Measurements from ENCODE around the gene OXER1. TPM values are rescaled to one million over a fixed set of nuclear protein-coding genes. Genes with fewer than 3 reads are reported as not detected.
A peak's percentile ranks its signal among the peaks of the same experiment; 100 is the strongest.

Gene OXER1
- total RNA-seq, 8 experiments from 2014 or later, result 0.11 to 2.9 (median 0.63) TPM

- H3K27ac ChIP-seq, result no peak overlapping the region
- in situ Hi-C loops (cut with MboI; ENCODE audit: low pct_unique_long_range_greater_than_20kb in 2 of 9, low sequenced_read_pairs in 9 of 9, unreplicated experiment in 9 of 9), result no loop called here
- 0 to 93% (median 59%) methylated on average over 1 to 3 of the region's 4 CpGs; no CpG with 5 or more reads in 2 of the 10 experiments for WGBS, 10 experiments
- no peak overlapping the region for H3K4me3 ChIP-seq
- ATAC-seq (replicated peaks in 6 of 8), result peak in 3 of 8 experiments; percentile 32 to 80 (median 45)
- no peaks in the 10 kb centered on the region for H3K4me1 ChIP-seq (replicated peaks in 1 of 2)
These were observed 37.4 kb upstream of the OXER1 start for GRCh38 chr2:42801381-42801780.

DNA sequence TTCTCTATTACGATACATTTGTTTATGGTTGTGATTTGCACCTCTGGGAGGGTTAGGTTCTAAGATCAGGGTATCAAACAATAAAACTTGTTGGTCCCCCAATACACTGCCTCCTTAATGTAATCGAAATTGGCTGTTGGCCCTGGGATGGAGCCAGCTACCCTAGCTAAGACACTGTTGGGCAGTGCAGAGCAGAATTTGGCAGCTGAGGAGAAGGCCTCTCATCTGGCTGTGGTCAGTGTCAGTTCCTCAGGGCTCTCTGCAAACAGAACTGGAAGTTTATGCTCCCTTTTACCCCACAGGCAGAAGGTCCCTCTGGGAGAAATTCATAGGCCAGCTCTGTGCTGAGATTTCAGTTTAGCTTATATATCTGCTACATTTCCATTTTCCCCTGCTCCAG lies 37.0 kb upstream of the OXER1 start:
- 0 to 100% (median 90%) methylated on average over 1 to 2 of the region's 2 CpGs; no CpG with 5 or more reads in 3 of the 10 experiments for WGBS, 10 experiments
- in situ Hi-C loops (cut with MboI; ENCODE audit: low pct_unique_long_range_greater_than_20kb in 2 of 9, low sequenced_read_pairs in 9 of 9, unreplicated experiment in 9 of 9), result no loop called here
- Histone ChIP-seq H3K27ac (no peak overlapping the region), H3K4me3 (no peak overlapping the region), H3K4me1 (replicated peaks in 1 of 2) (no peaks in the 10 kb centered on the region)
- ATAC-seq (replicated peaks in 6 of 8), result peak in 3 of 8 experiments; percentile 53 to 77 (median 62)

GRCh38 chr2:42800461-42800962 lies 36.6 kb upstream of the OXER1 start:
- no peak for ATAC-seq (replicated peaks in 6 of 8)
- in situ Hi-C loops (cut with MboI; ENCODE audit: low pct_unique_long_range_greater_than_20kb in 2 of 9, low sequenced_read_pairs in 9 of 9, unreplicated experiment in 9 of 9), result no loop called here
- 60 to 100% (median 92%) methylated on average over 1 to 4 of the region's 4 CpGs; no CpG with 5 or more reads in 1 of the 10 experiments for WGBS, 10 experiments

DNA sequence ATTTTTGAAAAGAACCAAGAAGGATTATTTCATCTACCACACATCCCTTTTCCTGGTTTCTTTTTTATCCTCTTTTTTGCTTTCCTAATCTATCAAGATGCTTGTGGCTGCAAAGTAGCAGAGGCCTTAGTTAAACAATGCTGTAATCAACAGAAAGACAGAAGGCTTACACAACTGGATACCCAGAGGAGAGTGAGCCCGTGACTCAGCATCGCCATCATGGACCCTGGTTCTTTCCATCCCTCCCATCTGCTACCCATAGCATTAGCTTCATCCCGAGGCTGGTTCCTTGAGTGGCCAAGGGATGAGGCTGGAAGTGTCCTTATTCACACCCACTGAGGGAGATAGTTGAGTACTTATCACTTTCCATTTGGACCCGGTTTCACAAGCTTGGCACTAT lies 35.9 kb upstream of the OXER1 start:
- 0 to 100% (median 77%) methylated on average over 1 to 4 of the region's 4 CpGs; no CpG with 5 or more reads in 3 of the 10 experiments for WGBS, 10 experiments
- no peak for ATAC-seq (replicated peaks in 6 of 8)
- in situ Hi-C loops (cut with MboI; ENCODE audit: low pct_unique_long_range_greater_than_20kb in 2 of 9, low sequenced_read_pairs in 9 of 9, unreplicated experiment in 9 of 9), result no loop called here

More at GRCh38 chr2:42800461-42800962, 36.6 kb upstream of the OXER1 start:
- H3K4me1 ChIP-seq (replicated peaks in 1 of 2), result no peaks in the 10 kb centered on the region
- no peak overlapping the region for H3K27ac ChIP-seq
- H3K4me3 ChIP-seq, result no peak overlapping the region

GRCh38 chr2:42797281-42797680 lies 33.3 kb upstream of the OXER1 start:
- in situ Hi-C loops (cut with MboI; ENCODE audit: low pct_unique_long_range_greater_than_20kb in 2 of 9, low sequenced_read_pairs in 9 of 9, unreplicated experiment in 9 of 9), result no loop called here
- no peak for ATAC-seq (replicated peaks in 6 of 8)
- H3K4me3 ChIP-seq, result no peak overlapping the region
- no peaks in the 10 kb centered on the region for H3K4me1 ChIP-seq (replicated peaks in 1 of 2)
- H3K27ac ChIP-seq, result no peak overlapping the region
- 53 to 100% (median 83%) methylated on average over 1 to 6 of the region's 6 CpGs; no CpG with 5 or more reads in 2 of the 10 experiments for WGBS, 10 experiments

More for the DNA sequence above, 35.9 kb upstream of the OXER1 start:
- Histone ChIP-seq H3K4me1 (replicated peaks in 1 of 2) (no peaks in the 10 kb centered on the region), H3K4me3 (no peak overlapping the region), H3K27ac (no peak overlapping the region)

GRCh38 chr2:42796427-42797248 lies 32.7 kb upstream of the OXER1 start:
- WGBS, 10 experiments, result 85 to 100% (median 93%) methylated on average over 2 to 7 of the region's 7 CpGs
- no peaks in the 10 kb centered on the region for H3K4me1 ChIP-seq (replicated peaks in 1 of 2)
- ATAC-seq (replicated peaks in 6 of 8), result no peak
- H3K4me3 ChIP-seq, result no peak overlapping the region
- H3K27ac ChIP-seq, result no peak overlapping the region
- in situ Hi-C loops (cut with MboI; ENCODE audit: low pct_unique_long_range_greater_than_20kb in 2 of 9, low sequenced_read_pairs in 9 of 9, unreplicated experiment in 9 of 9), result no loop called here

- WGBS, 10 experiments, result 0 to 100% (median 74%) methylated on average over 1 to 3 of the region's 3 CpGs; no CpG with 5 or more reads in 2 of the 10 experiments
These were observed 31.9 kb upstream of the OXER1 start for GRCh38 chr2:42795841-42796301.

DNA sequence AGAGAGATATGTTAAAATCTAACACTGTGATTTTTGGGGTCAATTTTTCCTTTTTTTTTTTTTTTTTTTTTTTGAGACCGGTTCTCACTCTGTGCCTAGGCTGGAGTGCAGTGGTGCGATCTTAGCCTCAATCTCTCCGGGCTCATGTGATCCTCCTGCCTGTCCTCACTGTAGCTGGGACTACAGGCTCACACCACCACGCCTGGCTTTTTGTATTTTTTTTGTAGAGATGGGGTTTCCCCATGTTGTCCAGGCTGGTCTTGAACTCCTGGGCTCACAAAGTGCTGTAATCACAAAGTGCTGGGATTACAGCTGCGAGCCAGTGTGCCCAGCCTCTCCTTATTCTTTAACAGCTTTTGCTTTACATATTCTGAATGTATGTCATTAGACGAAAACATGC lies 31.3 kb upstream of the OXER1 start:
- Histone ChIP-seq H3K4me3 (no peak overlapping the region), H3K27ac (no peak overlapping the region), H3K4me1 (replicated peaks in 1 of 2) (no peaks in the 10 kb centered on the region)
- ATAC-seq (replicated peaks in 6 of 8), result peak in 3 of 8 experiments; percentile 6 to 44 (median 12)
- in situ Hi-C loops (cut with MboI; ENCODE audit: low pct_unique_long_range_greater_than_20kb in 2 of 9, low sequenced_read_pairs in 9 of 9, unreplicated experiment in 9 of 9), result no loop called here
- 67 to 100% (median 94%) methylated on average over 2 to 6 of the region's 6 CpGs for WGBS, 10 experiments

More at GRCh38 chr2:42795841-42796301, 31.9 kb upstream of the OXER1 start:
- Histone ChIP-seq H3K4me1 (replicated peaks in 1 of 2) (no peaks in the 10 kb centered on the region), H3K4me3 (no peak overlapping the region), H3K27ac (no peak overlapping the region)
- ATAC-seq (replicated peaks in 6 of 8), result peak in 3 of 8 experiments; percentile 19 to 57 (median 22)
- in situ Hi-C loops (cut with MboI; ENCODE audit: low pct_unique_long_range_greater_than_20kb in 2 of 9, low sequenced_read_pairs in 9 of 9, unreplicated experiment in 9 of 9), result no loop called here

DNA sequence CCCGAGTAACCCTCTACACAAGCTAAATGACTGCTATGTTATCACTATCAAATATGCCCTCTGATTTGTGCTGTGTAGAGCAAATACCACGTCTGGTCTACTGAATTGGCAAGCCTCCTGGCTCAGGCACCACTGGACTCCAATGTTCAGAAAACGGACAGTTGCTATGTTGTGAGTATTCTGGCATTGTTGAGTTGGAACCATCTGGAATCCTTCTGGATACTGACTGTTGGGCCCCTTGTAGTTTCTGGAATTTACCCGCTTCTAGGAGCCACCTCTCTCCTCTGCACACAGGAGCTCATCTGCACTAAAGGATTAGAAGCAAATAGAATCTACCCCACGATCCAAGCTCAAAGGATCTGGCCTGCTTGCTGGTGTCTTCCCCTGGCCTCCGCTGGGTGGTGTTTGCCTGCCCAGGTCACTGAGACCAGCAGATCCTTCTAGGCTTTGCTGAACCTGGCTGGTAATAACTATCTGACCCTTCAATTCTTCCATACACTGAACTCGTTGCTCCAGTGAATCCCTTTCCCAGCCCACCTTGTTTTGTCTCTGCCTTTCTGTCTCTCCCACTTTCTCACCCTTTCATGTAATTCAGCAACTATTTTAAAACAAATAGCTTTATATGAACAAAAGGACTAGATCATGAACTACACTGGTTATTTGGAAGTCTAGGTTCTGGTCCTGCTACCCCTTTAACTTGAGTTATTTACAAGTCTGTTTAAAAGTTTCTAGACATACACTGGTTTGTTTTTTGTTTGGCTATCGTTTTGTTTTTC lies 30.5 kb upstream of the OXER1 start:
- in situ Hi-C loops (cut with MboI; ENCODE audit: low pct_unique_long_range_greater_than_20kb in 2 of 9, low sequenced_read_pairs in 9 of 9, unreplicated experiment in 9 of 9), result no loop called here
- Histone ChIP-seq H3K27ac (no peak overlapping the region), H3K4me1 (replicated peaks in 1 of 2) (no peaks in the 10 kb centered on the region), H3K4me3 (no peak overlapping the region)
- WGBS, 10 experiments, result 14 to 89% (median 69%) methylated on average over 1 to 6 of the region's 8 CpGs
- ATAC-seq (replicated peaks in 6 of 8), result peak in 1 of 8 experiments; percentile 7

DNA sequence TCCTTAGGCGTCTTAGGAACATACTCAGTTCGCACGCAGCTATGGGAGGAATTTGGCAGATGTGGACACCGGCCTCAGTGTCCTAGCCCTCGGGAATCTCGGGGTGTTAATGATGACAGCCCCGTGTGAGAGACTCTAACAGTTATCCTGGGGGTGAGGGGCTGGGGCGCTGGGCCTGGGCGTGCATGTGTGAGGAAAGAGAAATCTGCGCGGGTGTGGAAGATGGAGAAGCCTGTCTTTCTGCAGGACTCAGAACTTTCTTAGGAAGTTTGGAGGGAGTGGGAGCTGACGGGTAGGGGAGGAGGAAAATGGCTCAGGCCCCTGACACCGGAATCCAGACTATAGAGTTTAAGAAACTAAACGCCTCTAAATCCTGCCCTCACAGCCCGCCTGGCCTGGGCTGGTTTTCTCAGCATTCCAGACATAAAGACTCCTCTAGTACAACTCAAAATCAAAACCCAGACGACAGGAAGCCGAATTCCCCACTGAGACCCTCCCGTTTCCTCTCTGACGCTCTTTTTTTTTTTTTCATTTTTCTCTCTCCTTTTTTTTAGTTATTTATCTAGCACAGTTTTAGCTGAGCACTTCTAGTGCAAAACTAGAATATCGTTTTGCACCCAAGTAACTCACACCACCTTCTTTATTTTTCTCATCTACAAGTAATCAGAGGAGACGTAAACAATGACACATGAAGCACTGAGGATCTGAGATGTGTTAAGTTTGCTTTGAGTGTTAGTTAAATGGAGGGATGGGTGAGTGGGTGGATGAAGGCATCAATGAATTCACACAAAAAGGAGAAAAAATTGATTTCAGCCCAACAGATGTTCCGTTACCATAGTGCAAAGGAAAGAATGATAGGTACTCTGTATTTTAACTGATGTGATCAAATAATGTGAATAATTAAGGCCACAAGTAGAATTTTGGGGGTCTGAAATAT lies 29.7 kb upstream of the OXER1 start:
- no peak for ATAC-seq (replicated peaks in 6 of 8)
- in situ Hi-C loops (cut with MboI; ENCODE audit: low pct_unique_long_range_greater_than_20kb in 2 of 9, low sequenced_read_pairs in 9 of 9, unreplicated experiment in 9 of 9), result no loop called here
- WGBS, 10 experiments, result 31 to 90% (median 73%) methylated on average over 1 to 11 of the region's 22 CpGs
- H3K27ac ChIP-seq, result no peak overlapping the region
- no peaks in the 10 kb centered on the region for H3K4me1 ChIP-seq (replicated peaks in 1 of 2)
- peak overlapping the region in 1 of 5 donors; percentile 28 for H3K4me3 ChIP-seq

DNA sequence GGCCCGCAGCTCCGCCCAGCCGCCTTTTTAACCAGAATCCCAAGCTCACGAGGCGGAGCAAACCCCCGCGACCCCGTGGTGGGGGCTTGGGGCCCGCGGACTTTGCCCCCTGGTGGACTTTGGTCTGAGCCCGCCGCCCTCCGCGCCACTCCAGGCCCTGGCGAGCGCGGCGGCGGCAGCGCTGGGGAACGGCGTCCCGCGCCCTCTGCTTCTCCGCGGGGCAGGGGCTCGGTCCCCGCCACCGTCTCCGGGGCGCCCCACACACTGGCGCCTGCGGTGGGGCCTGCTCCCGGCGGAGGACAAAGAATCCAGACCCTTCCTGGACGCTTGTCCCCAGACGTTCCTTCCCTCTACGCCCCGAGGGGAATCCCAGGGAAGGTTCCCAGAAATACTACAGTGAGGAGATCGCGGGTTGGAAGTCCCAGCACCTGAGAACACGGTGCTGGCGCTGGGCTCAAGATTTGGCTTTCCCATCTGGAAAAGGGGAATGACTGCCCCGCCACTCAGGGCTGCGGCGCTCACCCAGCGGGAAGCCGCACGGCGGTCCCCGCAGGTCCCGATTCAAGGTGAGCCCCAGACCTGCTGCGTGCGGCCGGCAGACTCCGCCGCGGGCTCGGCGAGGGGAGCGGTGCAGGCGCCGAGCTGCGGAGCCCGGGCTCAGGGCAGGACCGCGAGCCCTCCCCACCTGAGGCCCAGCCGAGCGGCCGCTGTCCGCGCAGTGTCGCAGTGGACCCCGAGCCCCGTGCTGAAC lies 28.8 kb upstream of the OXER1 start, which contains the start of gene HAAO:
HAAO (minus strand) TSS at position 1 of the 751 bp plus-strand sequence. CDS start 47 bp downstream, outside the sequence.
- H3K27ac ChIP-seq, result no peak within 1 kb of the TSS
- peak; percentile 17 to 78 (median 59) for ATAC-seq (replicated peaks in 6 of 8)
- peak within 1 kb of the TSS in 4 of 5 donors; percentile 18 to 28 (median 24) for H3K4me3 ChIP-seq
- in situ Hi-C loops (cut with MboI; ENCODE audit: low pct_unique_long_range_greater_than_20kb in 2 of 9, low sequenced_read_pairs in 9 of 9, unreplicated experiment in 9 of 9), result no loop called here
- 0 to 40% (median 11%) methylated on average over 1 to 7 of the region's 75 CpGs; no CpG with 5 or more reads in 6 of the 10 experiments for WGBS, 10 experiments
- no peaks in the 10 kb centered on the region for H3K4me1 ChIP-seq (replicated peaks in 1 of 2)

Measured in motor neuron (in vitro differentiated cells).